Measurements from ENCODE around the gene TNFAIP6. TPM values are rescaled to one million over a fixed set of nuclear protein-coding genes. Genes with fewer than 3 reads are reported as not detected.

The TNFAIP6 gene
- total RNA-seq, 1 experiment from 2014 or later, result 0.11 TPM

GRCh38 chr2:151337643-151338042, 19.7 kb upstream of the TNFAIP6 start (continued):
- TF ChIP-seq NFYB (CRISPR knock-in tag; conservative IDR thresholded peaks at IDR 0.05; ENCODE audit: low read depth) (no peak), EMX1 (CRISPR knock-in tag; IDR thresholded peaks at IDR 0.05) (no peak)

- no peak overlapping the region for H3K27ac Mint-ChIP-seq
- no peak for ATAC-seq
- POLR2A ChIA-PET, result no interaction called here
Measured at GRCh38 chr2:151338115-151338514, 19.3 kb upstream of the TNFAIP6 start.

More at GRCh38 chr2:151338115-151338514, 19.3 kb upstream of the TNFAIP6 start:
- H3K9me3 Mint-ChIP-seq, result peaks cover 15% of the 10 kb centered on the region
- H3K36me3 Mint-ChIP-seq, result peaks cover 14% of the 10 kb centered on the region
- no peaks in the 10 kb centered on the region; the same call in 1 of the 2 replicates for H3K27me3 Mint-ChIP-seq (ENCODE audit: low read depth)
- CTCF ChIA-PET, result no interaction called here
- no peak for DNase-seq (ENCODE audit: low spot score)
- TF ChIP-seq MXD4 (CRISPR knock-in tag; IDR thresholded peaks at IDR 0.05; ENCODE audit: borderline replicate concordance) (no peak), JUN (CRISPR knock-in tag; IDR thresholded peaks at IDR 0.05) (no peak), RORB (CRISPR knock-in tag; IDR thresholded peaks at IDR 0.05) (no peak), ZNF138 (CRISPR knock-in tag; conservative IDR thresholded peaks at IDR 0.05) (no peak), ZNF425 (CRISPR knock-in tag; conservative IDR thresholded peaks at IDR 0.05) (no peak), CDX4 (CRISPR knock-in tag; IDR thresholded peaks at IDR 0.05; ENCODE audit: borderline replicate concordance) (no peak), SMAD4 (CRISPR knock-in tag; IDR thresholded peaks at IDR 0.05) (no peak), SP1 (CRISPR knock-in tag; conservative IDR thresholded peaks at IDR 0.05) (no peak), ZBTB43 (CRISPR knock-in tag; IDR thresholded peaks at IDR 0.05) (no peak), IRF2 (CRISPR knock-in tag; IDR thresholded peaks at IDR 0.05; ENCODE audit: borderline replicate concordance, low read depth) (no peak), FOXK1 (CRISPR knock-in tag; IDR thresholded peaks at IDR 0.05) (no peak), E2F1 (CRISPR knock-in tag; IDR thresholded peaks at IDR 0.05) (no peak)
- TF ChIP-seq, protein P1, sequence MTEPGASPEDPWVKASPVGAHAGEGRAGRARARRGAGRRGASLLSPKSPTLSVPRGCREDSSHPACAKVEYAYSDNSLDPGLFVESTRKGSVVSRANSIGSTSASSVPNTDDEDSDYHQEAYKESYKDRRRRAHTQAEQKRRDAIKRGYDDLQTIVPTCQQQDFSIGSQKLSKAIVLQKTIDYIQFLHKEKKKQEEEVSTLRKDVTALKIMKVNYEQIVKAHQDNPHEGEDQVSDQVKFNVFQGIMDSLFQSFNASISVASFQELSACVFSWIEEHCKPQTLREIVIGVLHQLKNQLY (CRISPR knock-in tag; IDR thresholded peaks at IDR 0.05), result no peak
- TF ChIP-seq, protein P2, sequence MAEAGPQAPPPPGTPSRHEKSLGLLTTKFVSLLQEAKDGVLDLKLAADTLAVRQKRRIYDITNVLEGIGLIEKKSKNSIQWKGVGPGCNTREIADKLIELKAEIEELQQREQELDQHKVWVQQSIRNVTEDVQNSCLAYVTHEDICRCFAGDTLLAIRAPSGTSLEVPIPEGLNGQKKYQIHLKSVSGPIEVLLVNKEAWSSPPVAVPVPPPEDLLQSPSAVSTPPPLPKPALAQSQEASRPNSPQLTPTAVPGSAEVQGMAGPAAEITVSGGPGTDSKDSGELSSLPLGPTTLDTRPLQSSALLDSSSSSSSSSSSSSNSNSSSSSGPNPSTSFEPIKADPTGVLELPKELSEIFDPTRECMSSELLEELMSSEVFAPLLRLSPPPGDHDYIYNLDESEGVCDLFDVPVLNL (CRISPR knock-in tag; IDR thresholded peaks at IDR 0.05; ENCODE audit: borderline replicate concordance, low read depth), result no peak
- H3K4me1 Mint-ChIP-seq, result peaks cover 45% of the 10 kb centered on the region
- H3K4me3 Mint-ChIP-seq, result no peak overlapping the region

All from WTC11 (cell line).